ENCODE measurements around the gene HS3ST4. TPM values are rescaled to one million over a fixed set of nuclear protein-coding genes. Genes with fewer than 3 reads are reported as not detected.
A peak's percentile ranks its signal among the peaks of the same experiment; 100 is the strongest.

Gene HS3ST4
- total RNA-seq, 1 donor from 2014 or later: not detected

DNA sequence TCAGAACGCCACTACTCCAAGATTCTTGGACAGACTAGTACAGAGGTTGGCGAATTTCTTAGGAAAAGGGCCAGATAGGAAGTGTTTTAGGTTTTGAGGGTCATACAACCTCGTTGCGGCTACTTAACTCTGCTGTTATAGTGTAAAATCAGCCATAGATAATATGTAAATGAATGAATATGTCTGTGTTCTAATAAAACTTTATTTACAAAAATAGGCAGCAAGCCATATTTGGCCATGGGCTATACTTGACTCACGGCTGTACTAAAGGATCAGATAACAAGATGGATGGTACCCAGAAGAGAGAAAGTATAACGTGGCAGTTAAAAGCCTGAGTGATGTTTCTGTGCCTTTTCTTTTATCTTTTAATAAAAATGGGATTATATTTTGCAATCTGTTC is 125.5 kb downstream of the HS3ST4 start:
- ATAC-seq: no peak
- no peak for DNase-seq (ENCODE audit: low spot score)

DNA sequence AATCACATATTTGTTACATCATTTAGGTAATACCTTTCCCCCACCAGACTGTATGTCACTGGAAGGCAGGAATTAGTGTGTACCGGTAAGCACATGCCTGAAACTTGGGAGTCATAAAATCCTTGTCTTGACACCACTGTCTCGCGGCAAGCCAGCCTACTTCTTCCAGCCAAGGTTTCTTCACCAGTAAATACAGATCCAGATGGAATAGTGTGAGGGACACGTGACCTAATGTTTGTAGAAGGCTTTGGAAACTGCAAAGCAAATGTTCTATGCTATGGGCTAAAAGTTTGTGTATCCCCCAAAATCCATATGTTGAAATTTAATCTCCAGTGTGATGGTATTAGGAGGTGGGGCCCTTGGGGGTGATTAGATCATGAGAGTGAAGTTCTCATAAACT is 126.1 kb downstream of the HS3ST4 start:
- no peak for ATAC-seq

GRCh38 chr16:25823891-25824290 is 132.1 kb downstream of the HS3ST4 start:
- no peak for DNase-seq (ENCODE audit: low spot score)

More for the DNA sequence above, 126.1 kb downstream of the HS3ST4 start:
- no peak for DNase-seq (ENCODE audit: low spot score)

DNA sequence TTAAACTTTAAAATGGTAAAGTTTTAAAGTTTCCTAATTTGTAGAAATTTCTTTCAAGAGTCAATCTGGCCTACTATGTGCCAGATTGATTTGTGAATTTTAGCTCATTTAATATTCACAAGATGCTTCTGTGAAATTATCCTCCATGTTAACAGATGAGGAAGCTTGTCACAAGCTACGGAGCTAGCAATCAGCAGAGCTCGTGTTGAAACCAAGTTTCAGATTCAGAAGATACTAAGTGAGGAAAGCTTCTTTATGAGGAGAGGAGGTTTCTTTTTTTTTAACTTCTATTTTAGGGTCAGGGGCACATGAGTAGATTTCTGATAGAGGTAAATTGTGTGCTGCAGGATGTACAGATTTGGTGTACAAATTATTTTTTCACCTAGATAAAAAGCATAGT is 135.9 kb downstream of the HS3ST4 start:
- ATAC-seq: no peak

More at GRCh38 chr16:25823891-25824290, 132.1 kb downstream of the HS3ST4 start:
- ATAC-seq: no peak

GRCh38 chr16:25828510-25828909 is 136.8 kb downstream of the HS3ST4 start:
- DNase-seq (ENCODE audit: low spot score) (no peak), ATAC-seq (no peak)

More for the DNA sequence above, 135.9 kb downstream of the HS3ST4 start:
- no peak for DNase-seq (ENCODE audit: low spot score)

DNA sequence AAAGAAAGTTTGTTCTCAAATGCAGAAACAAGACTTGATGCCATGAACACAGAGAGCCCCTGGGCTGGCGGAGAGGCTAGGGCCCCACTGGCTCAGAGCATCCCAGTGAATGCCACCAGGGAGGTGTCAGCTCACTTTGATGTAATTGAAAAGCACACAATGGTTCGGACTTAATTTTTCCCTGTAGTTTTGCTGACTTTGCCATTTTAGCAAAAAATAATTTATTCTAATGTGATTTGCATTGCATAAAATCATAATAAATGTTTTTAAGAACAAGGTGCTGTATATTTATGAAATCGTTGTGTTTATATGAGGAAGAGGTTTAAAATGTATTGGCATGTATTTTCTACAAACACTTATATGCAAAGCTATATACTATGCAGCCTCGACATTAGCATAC is 140.5 kb downstream of the HS3ST4 start:
- ATAC-seq: no peak
- no peak for DNase-seq (ENCODE audit: low spot score)

- DNase-seq (ENCODE audit: low spot score): no peak
These were observed 142.3 kb downstream of the HS3ST4 start for GRCh38 chr16:25834101-25834500.

DNA sequence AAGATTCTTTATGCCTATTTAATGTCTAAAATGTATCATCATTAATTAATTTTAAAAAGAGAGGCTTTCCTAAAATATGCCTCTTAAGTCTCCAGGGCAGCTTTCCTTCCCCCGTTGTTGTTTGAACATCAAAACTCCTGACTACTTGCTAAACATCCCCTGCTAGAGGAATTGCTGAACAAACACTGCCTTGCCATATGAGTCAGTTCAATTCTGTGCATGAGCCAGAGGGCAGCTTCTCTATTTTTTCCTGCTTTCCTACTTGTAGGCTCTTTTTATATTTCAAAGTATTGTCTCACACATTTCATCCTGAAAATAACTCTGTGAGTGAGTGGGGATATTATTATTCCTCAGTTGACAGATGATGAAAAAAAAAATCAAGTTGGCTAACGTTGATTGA is 143.4 kb downstream of the HS3ST4 start:
- ATAC-seq (no peak), DNase-seq (ENCODE audit: low spot score) (no peak)

More at GRCh38 chr16:25834101-25834500, 142.3 kb downstream of the HS3ST4 start:
- ATAC-seq: no peak

GRCh38 chr16:25838724-25839186 is 147.0 kb downstream of the HS3ST4 start:
- ATAC-seq (peak; percentile 91), DNase-seq (ENCODE audit: low spot score) (no peak)

DNA sequence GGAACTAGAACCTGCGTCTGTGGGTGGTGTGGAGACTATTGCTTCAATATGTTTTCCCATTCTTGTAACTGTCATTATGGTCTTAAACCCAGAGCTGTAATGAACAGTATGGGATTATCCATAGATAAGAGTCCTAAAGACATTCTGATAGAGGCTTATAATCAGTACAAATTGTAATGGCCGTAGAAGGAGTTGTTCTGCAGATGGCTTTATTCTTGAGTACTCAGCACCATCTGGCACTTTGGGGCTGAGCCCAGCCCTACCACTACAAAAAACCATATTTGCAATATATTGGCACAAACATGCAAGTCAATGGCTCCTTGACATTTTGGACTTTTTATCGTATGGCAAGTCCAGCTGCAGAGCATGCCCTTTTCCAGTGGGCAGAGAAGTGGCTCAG is 150.0 kb downstream of the HS3ST4 start:
- no peak for ATAC-seq
- no peak for DNase-seq (ENCODE audit: low spot score)

GRCh38 chr16:25845901-25846300 is 154.1 kb downstream of the HS3ST4 start:
- ATAC-seq (no peak), DNase-seq (ENCODE audit: low spot score) (no peak)

- no peak for ATAC-seq
These were observed 162.4 kb downstream of the HS3ST4 start for GRCh38 chr16:25854141-25854540.

GRCh38 chr16:25855063-25855462 is 163.3 kb downstream of the HS3ST4 start:
- ATAC-seq: no peak
- DNase-seq (ENCODE audit: low spot score): no peak

More at GRCh38 chr16:25854141-25854540, 162.4 kb downstream of the HS3ST4 start:
- no peak for DNase-seq (ENCODE audit: low spot score)

- DNase-seq (ENCODE audit: low spot score) (no peak), ATAC-seq (no peak)
These were observed 164.1 kb downstream of the HS3ST4 start for GRCh38 chr16:25855818-25856217.

DNA sequence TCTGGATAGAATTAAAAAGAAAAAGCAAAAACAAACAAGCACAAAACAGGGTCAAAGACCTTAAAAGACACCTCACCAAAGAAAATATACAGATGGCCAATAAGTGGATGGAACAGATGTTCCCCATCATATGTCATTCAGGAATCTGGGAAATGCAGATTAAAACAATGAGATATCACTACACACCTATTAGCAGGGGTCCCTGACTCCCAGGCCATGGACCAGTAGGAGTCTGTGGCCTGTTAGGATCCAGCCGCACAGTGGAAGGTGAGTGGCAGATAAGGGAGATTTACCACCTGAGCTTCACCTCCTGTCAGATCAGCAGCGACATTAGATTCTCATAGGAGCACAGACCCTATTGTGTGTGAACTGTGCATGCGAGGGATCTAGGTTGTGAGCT is 167.9 kb downstream of the HS3ST4 start:
- ATAC-seq (no peak), DNase-seq (ENCODE audit: low spot score) (no peak)

- no peak for DNase-seq (ENCODE audit: low spot score)
These were observed 175.3 kb downstream of the HS3ST4 start for GRCh38 chr16:25867041-25867440.

GRCh38 chr16:25868106-25868505 is 176.3 kb downstream of the HS3ST4 start:
- no peak for DNase-seq (ENCODE audit: low spot score)
- ATAC-seq: no peak

More at GRCh38 chr16:25867041-25867440, 175.3 kb downstream of the HS3ST4 start:
- no peak for ATAC-seq

GRCh38 chr16:25868706-25869370 is 177.1 kb downstream of the HS3ST4 start:
- no peak for ATAC-seq
- DNase-seq (ENCODE audit: low spot score): no peak

- DNase-seq (ENCODE audit: low spot score) (no peak), ATAC-seq (no peak)
These were observed 180.8 kb downstream of the HS3ST4 start for GRCh38 chr16:25872369-25873070.

GRCh38 chr16:25874196-25874595 is 182.4 kb downstream of the HS3ST4 start:
- no peak for ATAC-seq

DNA sequence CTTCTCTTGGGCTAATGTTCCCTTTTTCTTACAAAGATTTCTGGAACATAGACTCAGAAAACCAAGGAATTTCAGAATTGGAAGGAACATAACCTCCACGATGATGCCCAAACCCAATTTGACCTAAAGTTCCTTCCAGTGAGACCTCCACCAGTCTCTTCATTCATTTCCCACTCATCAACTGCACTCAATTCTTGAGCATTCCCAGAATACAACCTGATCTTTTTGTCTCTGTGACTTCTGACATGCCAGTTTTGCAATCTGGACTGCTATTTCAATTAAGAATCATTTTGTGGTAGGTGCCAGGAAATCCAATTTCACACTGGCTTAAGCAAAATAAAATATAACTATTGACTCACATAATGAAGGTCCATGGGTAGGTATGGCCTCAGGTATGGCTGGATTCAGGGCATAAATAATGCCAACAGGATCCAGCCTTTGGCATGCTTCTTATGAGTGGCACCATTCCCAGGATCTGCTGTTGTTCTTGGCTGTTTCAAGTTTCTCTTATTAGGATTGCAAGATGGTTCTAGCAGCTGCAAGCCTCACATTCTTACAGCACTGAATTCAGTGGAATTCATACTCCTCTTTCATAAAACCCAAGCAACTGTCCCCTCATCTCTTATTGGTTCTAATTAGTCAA is 184.3 kb downstream of the HS3ST4 start:
- DNase-seq (ENCODE audit: low spot score) (no peak), ATAC-seq (no peak)

More at GRCh38 chr16:25874196-25874595, 182.4 kb downstream of the HS3ST4 start:
- DNase-seq (ENCODE audit: low spot score): no peak

DNA sequence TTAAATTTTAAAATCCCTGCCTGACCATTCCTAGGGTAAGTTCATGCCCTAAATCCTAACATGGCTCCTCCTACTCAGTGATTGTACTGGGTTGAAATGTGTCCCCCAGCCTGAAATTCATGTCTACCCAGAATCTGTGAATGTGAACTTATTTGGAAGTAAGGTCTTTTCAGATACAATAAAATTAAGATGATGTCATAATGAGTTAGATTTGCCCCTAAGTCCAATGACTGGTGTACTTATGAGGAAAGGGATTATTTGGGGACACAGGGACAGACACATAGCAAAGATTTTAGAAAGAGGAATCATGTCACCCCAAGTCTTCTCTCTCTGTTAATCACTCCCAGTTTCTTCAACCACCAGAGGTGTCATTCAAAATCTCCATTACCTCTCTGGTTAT is 185.3 kb downstream of the HS3ST4 start:
- DNase-seq (ENCODE audit: low spot score) (no peak), ATAC-seq (no peak)
